ENCODE results near the gene CRELD2. TPM values are rescaled to one million over a fixed set of nuclear protein-coding genes. Genes with fewer than 3 reads are reported as not detected.

The CRELD2 gene
- total and polyA plus RNA-seq, 2 of the 13 experiments (the other 11 are each of a cell fraction or from before 2014, with no cell fraction given): 17.2 to 44.7 TPM

DNA sequence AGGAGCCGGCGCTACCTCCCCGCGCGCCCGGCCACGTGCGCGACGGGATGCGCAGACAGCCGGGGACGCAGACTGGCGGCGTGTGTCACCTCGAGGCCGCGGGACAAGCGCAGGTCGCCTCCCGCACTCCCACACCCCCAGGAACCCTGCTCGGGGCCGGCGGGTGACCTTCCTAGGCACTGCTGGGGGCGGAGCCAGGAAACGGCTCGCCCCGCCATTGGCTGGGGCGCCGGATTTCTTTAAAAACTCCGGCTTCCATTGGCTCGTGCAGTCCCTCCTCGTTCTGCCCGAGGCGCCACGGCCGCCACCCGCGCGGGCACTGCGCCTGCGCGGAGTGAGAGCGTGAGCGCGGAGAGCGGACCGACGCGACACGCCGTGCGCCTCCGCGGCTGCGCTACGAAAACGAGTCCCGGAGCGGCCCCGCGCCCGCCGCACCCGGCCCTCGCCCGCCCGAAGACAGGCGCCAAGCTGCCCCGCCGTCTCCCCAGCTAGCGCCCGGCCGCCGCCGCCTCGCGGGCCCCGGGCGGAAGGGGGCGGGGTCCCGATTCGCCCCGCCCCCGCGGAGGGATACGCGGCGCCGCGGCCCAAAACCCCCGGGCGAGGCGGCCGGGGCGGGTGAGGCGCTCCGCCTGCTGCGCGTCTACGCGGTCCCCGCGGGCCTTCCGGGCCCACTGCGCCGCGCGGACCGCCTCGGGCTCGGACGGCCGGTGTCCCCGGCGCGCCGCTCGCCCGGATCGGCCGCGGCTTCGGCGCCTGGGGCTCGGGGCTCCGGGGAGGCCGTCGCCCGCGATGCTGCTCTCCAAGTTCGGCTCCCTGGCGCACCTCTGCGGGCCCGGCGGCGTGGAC lies 41.9 kb downstream of the CRELD2 start, which contains the start of gene PIM3 (continued):
- TF ChIP-seq, protein P1, sequence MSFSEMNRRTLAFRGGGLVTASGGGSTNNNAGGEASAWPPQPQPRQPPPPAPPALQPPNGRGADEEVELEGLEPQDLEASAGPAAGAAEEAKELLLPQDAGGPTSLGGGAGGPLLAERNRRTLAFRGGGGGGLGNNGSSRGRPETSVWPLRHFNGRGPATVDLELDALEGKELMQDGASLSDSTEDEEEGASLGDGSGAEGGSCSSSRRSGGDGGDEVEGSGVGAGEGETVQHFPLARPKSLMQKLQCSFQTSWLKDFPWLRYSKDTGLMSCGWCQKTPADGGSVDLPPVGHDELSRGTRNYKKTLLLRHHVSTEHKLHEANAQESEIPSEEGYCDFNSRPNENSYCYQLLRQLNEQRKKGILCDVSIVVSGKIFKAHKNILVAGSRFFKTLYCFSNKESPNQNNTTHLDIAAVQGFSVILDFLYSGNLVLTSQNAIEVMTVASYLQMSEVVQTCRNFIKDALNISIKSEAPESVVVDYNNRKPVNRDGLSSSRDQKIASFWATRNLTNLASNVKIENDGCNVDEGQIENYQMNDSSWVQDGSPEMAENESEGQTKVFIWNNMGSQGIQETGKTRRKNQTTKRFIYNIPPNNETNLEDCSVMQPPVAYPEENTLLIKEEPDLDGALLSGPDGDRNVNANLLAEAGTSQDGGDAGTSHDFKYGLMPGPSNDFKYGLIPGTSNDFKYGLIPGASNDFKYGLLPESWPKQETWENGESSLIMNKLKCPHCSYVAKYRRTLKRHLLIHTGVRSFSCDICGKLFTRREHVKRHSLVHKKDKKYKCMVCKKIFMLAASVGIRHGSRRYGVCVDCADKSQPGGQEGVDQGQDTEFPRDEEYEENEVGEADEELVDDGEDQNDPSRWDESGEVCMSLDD (CRISPR knock-in tag; IDR thresholded peaks at IDR 0.05; ENCODE audit: borderline replicate concordance): peak; percentile 71; the same call in 1 of the 2 replicates
- no peak; the same call in 1 of the 2 replicates for TF ChIP-seq ZNF639 (CRISPR knock-in tag; conservative IDR thresholded peaks at IDR 0.05)
- peak; percentile 34; the same call in 1 of the 2 replicates for TF ChIP-seq ZNF501 (CRISPR knock-in tag; IDR thresholded peaks at IDR 0.05)
- TF ChIP-seq TAF15 (IDR thresholded peaks at IDR 0.05; ENCODE audit: low read depth, low read length, poor library complexity, severe bottlenecking): no peak
- no peak for TF ChIP-seq ZBTB1 (CRISPR knock-in tag; IDR thresholded peaks at IDR 0.05; ENCODE audit: borderline replicate concordance)
- TF ChIP-seq ZNF230 (CRISPR knock-in tag; IDR thresholded peaks at IDR 0.05): no peak
- TF ChIP-seq ZNF12 (CRISPR knock-in tag; IDR thresholded peaks at IDR 0.05): no peak
- no peak for TF ChIP-seq IKZF4 (CRISPR knock-in tag; IDR thresholded peaks at IDR 0.05; ENCODE audit: borderline replicate concordance, low read depth, not compliant biosample characterization)
- TF ChIP-seq BCL6 (CRISPR knock-in tag; IDR thresholded peaks at IDR 0.05): peak; percentile 58; the same call in 1 of the 2 replicates
- peak; percentile 78 for TF ChIP-seq SPEN (CRISPR knock-in tag; IDR thresholded peaks at IDR 0.05; ENCODE audit: low read depth)
- TF ChIP-seq ZNF441 (CRISPR knock-in tag; IDR thresholded peaks at IDR 0.05; ENCODE audit: borderline replicate concordance): peak; percentile 83; the same call in 1 of the 2 replicates
- TF ChIP-seq ZNF292 (CRISPR knock-in tag; IDR thresholded peaks at IDR 0.05; ENCODE audit: borderline replicate concordance, low read depth): no peak
- TF ChIP-seq, protein P2, sequence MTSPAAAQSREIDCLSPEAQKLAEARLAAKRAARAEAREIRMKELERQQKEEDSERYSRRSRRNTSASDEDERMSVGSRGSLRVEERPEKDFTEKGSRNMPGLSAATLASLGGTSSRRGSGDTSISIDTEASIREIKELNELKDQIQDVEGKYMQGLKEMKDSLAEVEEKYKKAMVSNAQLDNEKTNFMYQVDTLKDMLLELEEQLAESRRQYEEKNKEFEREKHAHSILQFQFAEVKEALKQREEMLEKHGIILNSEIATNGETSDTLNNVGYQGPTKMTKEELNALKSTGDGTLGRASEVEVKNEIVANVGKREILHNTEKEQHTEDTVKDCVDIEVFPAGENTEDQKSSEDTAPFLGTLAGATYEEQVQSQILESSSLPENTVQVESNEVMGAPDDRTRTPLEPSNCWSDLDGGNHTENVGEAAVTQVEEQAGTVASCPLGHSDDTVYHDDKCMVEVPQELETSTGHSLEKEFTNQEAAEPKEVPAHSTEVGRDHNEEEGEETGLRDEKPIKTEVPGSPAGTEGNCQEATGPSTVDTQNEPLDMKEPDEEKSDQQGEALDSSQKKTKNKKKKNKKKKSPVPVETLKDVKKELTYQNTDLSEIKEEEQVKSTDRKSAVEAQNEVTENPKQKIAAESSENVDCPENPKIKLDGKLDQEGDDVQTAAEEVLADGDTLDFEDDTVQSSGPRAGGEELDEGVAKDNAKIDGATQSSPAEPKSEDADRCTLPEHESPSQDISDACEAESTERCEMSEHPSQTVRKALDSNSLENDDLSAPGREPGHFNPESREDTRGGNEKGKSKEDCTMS (CRISPR knock-in tag; conservative IDR thresholded peaks at IDR 0.05): no peak
- no peak for TF ChIP-seq ZNF432 (CRISPR knock-in tag; IDR thresholded peaks at IDR 0.05; ENCODE audit: borderline replicate concordance)
- TF ChIP-seq MYNN (CRISPR knock-in tag; IDR thresholded peaks at IDR 0.05; ENCODE audit: low read depth): no peak
- TF ChIP-seq TRAFD1 (CRISPR knock-in tag; IDR thresholded peaks at IDR 0.05; ENCODE audit: borderline replicate concordance): no peak
- TF ChIP-seq ZNF333 (CRISPR knock-in tag; IDR thresholded peaks at IDR 0.05; ENCODE audit: borderline replicate concordance): no peak
- peak in 1 of 2 experiments; percentile 50; a peak in 1 of 4 replicates for TF ChIP-seq KLF16 (CRISPR knock-in tag; IDR thresholded peaks at IDR 0.05)
- TF ChIP-seq ZNF7 (CRISPR knock-in tag; IDR thresholded peaks at IDR 0.05): no peak
- TF ChIP-seq SIN3A (IDR thresholded peaks at IDR 0.05; ENCODE audit: borderline replicate concordance, low read depth, low read length): peak; percentile 91

All from HepG2 (cell line).